ENCODE results near the gene TRIM65.
"Not testable (repeated sequence)": the region's sequence is repeated elsewhere in the genome, so short reads cannot be mapped to it uniquely, and the experiment has no call there.

TRIM65 gene

DNA sequence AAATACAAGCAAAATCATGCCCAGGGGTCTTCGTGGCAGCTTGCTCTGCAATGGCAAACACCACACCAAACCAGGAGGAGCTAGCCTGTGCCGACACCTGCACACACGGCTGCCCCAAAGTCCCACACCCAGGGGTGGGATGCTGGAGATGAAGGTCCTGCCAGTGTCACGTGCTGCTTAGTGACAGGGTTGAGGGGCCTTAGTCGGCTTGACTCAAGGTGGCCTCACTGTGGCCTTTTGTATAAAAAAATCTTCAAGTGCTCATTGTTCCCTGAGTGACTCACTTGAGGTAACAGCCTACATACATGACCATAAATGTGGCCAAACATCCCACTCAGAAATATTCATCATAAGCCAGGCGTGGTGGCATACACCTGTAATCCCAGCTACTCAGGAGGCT is 7.3 kb downstream of the TRIM65 start:
- Histone ChIP-seq H3K4me3 (IDR thresholded peaks at IDR 0.05; ENCODE audit: insufficient read depth, low read depth, low read length) (no peak overlapping the region), H3K79me2 (ENCODE audit: insufficient read depth, low read depth) (peaks cover 11% of the 10 kb centered on the region), H3K9ac (no peak overlapping the region), H3K36me3 (ENCODE audit: insufficient read depth) (no peaks in the 10 kb centered on the region), H3K27me3 (ENCODE audit: insufficient read depth, low read depth) (no peaks in the 10 kb centered on the region), H2AFZ (ENCODE audit: low read depth) (no peak overlapping the region), H4K20me1 (ENCODE audit: insufficient read depth) (no peaks in the 10 kb centered on the region), H3K4me1 (ENCODE audit: low read depth, poor library complexity, severe bottlenecking) (peaks cover 8% of the 10 kb centered on the region), H3K4me2 (no peak overlapping the region), H3K27ac (no peak overlapping the region)
- TF ChIP-seq CTCF (conservative IDR thresholded peaks at IDR 0.05; ENCODE audit: low read depth, low read length) = no peak

- Histone ChIP-seq H3K36me3 (ENCODE audit: insufficient read depth) (no peaks in the 10 kb centered on the region), H3K27ac (no peak overlapping the region), H3K79me2 (ENCODE audit: insufficient read depth, low read depth) (0 out of 2 replicates have a peak, but pooled peaks cover 1% of the 10 kb centered on the region), H3K4me2 (no peak overlapping the region), H3K4me3 (IDR thresholded peaks at IDR 0.05; ENCODE audit: insufficient read depth, low read depth, low read length) (no peak overlapping the region), H4K20me1 (ENCODE audit: insufficient read depth) (no peaks in the 10 kb centered on the region), H3K4me1 (ENCODE audit: low read depth, poor library complexity, severe bottlenecking) (no peaks in the 10 kb centered on the region), H3K9ac (no peak overlapping the region), H3K27me3 (ENCODE audit: insufficient read depth, low read depth) (no peaks in the 10 kb centered on the region), H2AFZ (ENCODE audit: low read depth) (no peak overlapping the region)
- no peak for TF ChIP-seq CTCF (conservative IDR thresholded peaks at IDR 0.05; ENCODE audit: low read depth, low read length)
Measured at GRCh38 chr17:75888484-75888883, 8.3 kb downstream of the TRIM65 start.

DNA sequence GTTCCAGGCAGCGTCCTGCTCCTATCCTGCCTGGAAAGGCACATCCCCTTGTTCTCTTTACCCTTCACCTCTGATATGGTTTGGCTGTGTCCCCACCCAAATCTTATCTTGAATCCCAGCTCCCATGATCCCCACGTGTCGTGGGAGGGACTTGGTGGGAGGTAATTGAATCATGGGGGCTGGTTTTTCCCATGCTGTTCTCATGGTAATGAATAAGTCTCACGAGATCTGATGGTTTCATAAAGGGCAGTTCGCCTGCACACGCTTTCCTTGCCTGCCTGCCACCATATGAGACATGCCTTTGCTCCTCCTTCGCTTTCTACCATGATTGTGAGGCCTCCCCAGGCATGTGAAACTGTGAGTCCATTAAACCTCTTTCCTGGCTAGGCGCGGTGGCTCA is 10.9 kb downstream of the TRIM65 start:
- not testable (repeated sequence) for H3K27me3 ChIP-seq (ENCODE audit: insufficient read depth, low read depth); H4K20me1 ChIP-seq (ENCODE audit: insufficient read depth); H3K4me1 ChIP-seq (ENCODE audit: low read depth, poor library complexity, severe bottlenecking); H3K27ac ChIP-seq; H3K36me3 ChIP-seq (ENCODE audit: insufficient read depth); H2AFZ ChIP-seq (ENCODE audit: low read depth); H3K4me2 ChIP-seq; H3K9ac ChIP-seq; H3K79me2 ChIP-seq (ENCODE audit: insufficient read depth, low read depth); H3K4me3 ChIP-seq (IDR thresholded peaks at IDR 0.05; ENCODE audit: insufficient read depth, low read depth, low read length)

DNA sequence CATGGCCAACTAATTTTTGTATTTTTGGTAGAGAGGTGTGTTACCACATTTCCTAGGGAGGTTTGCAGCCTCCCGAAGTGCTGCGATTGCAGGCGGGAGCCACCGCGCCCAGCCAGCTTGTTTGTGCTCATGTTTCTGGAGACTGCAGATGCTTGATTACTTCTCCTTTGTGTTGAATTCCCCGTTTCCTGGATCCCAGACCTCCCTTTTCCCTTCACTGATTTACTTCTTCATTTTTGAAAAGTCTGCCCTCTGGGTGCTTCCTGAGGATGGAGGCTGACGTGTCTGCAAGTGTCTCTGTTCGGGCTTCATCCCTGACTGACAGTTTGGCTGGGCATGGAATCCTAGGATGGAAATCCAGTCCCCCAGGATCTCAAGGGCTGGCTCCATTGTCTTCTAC is 11.3 kb downstream of the TRIM65 start:
- Histone ChIP-seq H3K9ac (no peak overlapping the region), H3K4me2 (no peak overlapping the region), H3K27ac (no peak overlapping the region), H3K4me3 (IDR thresholded peaks at IDR 0.05; ENCODE audit: insufficient read depth, low read depth, low read length) (no peak overlapping the region), H3K4me1 (ENCODE audit: low read depth, poor library complexity, severe bottlenecking) (no peaks in the 10 kb centered on the region), H2AFZ (ENCODE audit: low read depth) (no peak overlapping the region), H4K20me1 (ENCODE audit: insufficient read depth) (no peaks in the 10 kb centered on the region), H3K27me3 (ENCODE audit: insufficient read depth, low read depth) (no peaks in the 10 kb centered on the region), H3K79me2 (ENCODE audit: insufficient read depth, low read depth) (no peaks in the 10 kb centered on the region), H3K36me3 (ENCODE audit: insufficient read depth) (no peaks in the 10 kb centered on the region)
- no peak for TF ChIP-seq CTCF (conservative IDR thresholded peaks at IDR 0.05; ENCODE audit: low read depth, low read length)

- Histone ChIP-seq H3K4me1 (ENCODE audit: low read depth, poor library complexity, severe bottlenecking) (peaks cover 8% of the 10 kb centered on the region), H3K27ac (no peak overlapping the region), H4K20me1 (ENCODE audit: insufficient read depth) (no peaks in the 10 kb centered on the region), H3K4me2 (no peak overlapping the region), H3K79me2 (ENCODE audit: insufficient read depth, low read depth) (peaks cover 11% of the 10 kb centered on the region), H2AFZ (ENCODE audit: low read depth) (no peak overlapping the region), H3K9ac (no peak overlapping the region), H3K27me3 (ENCODE audit: insufficient read depth, low read depth) (no peaks in the 10 kb centered on the region), H3K36me3 (ENCODE audit: insufficient read depth) (no peaks in the 10 kb centered on the region), H3K4me3 (IDR thresholded peaks at IDR 0.05; ENCODE audit: insufficient read depth, low read depth, low read length) (no peak overlapping the region)
- TF ChIP-seq CTCF (conservative IDR thresholded peaks at IDR 0.05; ENCODE audit: low read depth, low read length) = no peak
Measured at GRCh38 chr17:75881678-75882454, 14.9 kb downstream of the TRIM65 start.

Measured in KMS-11 (cell line).